K562 (cell line): ENCODE results near the gene CCDC78. TPM values are rescaled to one million over a fixed set of nuclear protein-coding genes. Genes with fewer than 3 reads are reported as not detected.

Source experiments
- CBX3 ChIP-seq, 2 experiments: IDR thresholded peaks; 1 replicate in 1 of 2; 2 replicates in 1 of 2; pipeline ENCODE4 v1.6.1; 2012; ENCODE audit warnings: inconsistent platforms in 2 of 2, low read length in 2 of 2, borderline replicate concordance in 1 of 2, control low read depth in 1 of 2
- CREB3 ChIP-seq: fragments of 450-650 bp; conservative IDR thresholded peaks from 2 replicates; pipeline ENCODE4 v1.6.1; 2016; ENCODE audit warnings: missing genetic modification characterization, low read depth, mild to moderate bottlenecking, missing compliant biosample characterization, moderate library complexity
- DNMT1 ChIP-seq: fragments of 450-650 bp; IDR thresholded peaks from 2 replicates; pipeline ENCODE4 v1.6.1; 2016; ENCODE audit warnings: antibody characterized with exemption, mild to moderate bottlenecking
- GTF2F1 ChIP-seq: IDR thresholded peaks from 2 replicates; pipeline ENCODE4 v1.6.1; 2011; ENCODE audit warnings: low read depth, low read length, improper control_type of control experiment
- HDAC1 ChIP-seq, 2 experiments: fragments of 450-650 bp; IDR thresholded peaks; 2 replicates each; pipeline ENCODE4 v1.6.1; 2016 to 2017; ENCODE audit warnings: inconsistent platforms in 1 of 2, mild to moderate bottlenecking in 1 of 2, moderate library complexity in 1 of 2
- KHSRP ChIP-seq: fragments of 450-650 bp; IDR thresholded peaks from 2 replicates; pipeline ENCODE4 v1.6.1; 2017
- NCOA2 ChIP-seq, 2 experiments: fragments of 450-650 bp; IDR thresholded peaks; 2 replicates each; pipeline ENCODE4 v1.6.1; 2018; ENCODE audit warnings: mild to moderate bottlenecking in 2 of 2, moderate library complexity in 1 of 2; ENCODE audit not compliant: partially characterized antibody in 2 of 2
- NCOA4 ChIP-seq: fragments of 450-650 bp; IDR thresholded peaks from 2 replicates; pipeline ENCODE4 v1.6.1; 2018; ENCODE audit warnings: mild to moderate bottlenecking; ENCODE audit not compliant: partially characterized antibody
- PCBP2 ChIP-seq: fragments of 200-400 bp; formaldehyde crosslinking; IDR thresholded peaks from 2 replicates; pipeline ENCODE4 v1.6.1; 2018; ENCODE audit warnings: low read length, low read depth, mild to moderate bottlenecking, moderate library complexity; ENCODE audit not compliant: poor library complexity, severe bottlenecking
- POLR2G ChIP-seq: fragments of 200-400 bp; formaldehyde crosslinking; IDR thresholded peaks from 2 replicates; pipeline ENCODE4 v1.6.1; 2017; ENCODE audit warnings: low read depth, mild to moderate bottlenecking, antibody characterized with exemption, low read length, moderate library complexity
- RBFOX2 ChIP-seq: fragments of 200-400 bp; formaldehyde crosslinking; IDR thresholded peaks from 2 replicates; pipeline ENCODE4 v1.6.1; 2017; ENCODE audit warnings: low read depth, mild to moderate bottlenecking, low read length, moderate library complexity
- RBM22 ChIP-seq: fragments of 200-400 bp; formaldehyde crosslinking; IDR thresholded peaks from 2 replicates; pipeline ENCODE4 v1.6.1; 2018; ENCODE audit warnings: low read length, low read depth; ENCODE audit not compliant: poor library complexity, severe bottlenecking
- RCOR1 ChIP-seq, 2 experiments: IDR thresholded peaks; 2 replicates each; pipeline ENCODE4 v1.6.1; 2012; ENCODE audit warnings: low read depth in 2 of 2, low read length in 2 of 2, borderline replicate concordance in 1 of 2, improper control_type of control experiment in 1 of 2
- SOX6 ChIP-seq: fragments of 450-650 bp; IDR thresholded peaks from 2 replicates; pipeline ENCODE4 v1.6.1; 2014; ENCODE audit warnings: mild to moderate bottlenecking
- TCF3 ChIP-seq: sonication (generic); formaldehyde crosslinking; IDR thresholded peaks from 2 replicates; pipeline ENCODE4 v1.4.0; 2020; ENCODE audit warnings: mild to moderate bottlenecking, missing genetic modification reagents
- TEAD1 ChIP-seq, 2 experiments: fragments of 450-650 bp in 1 of 2; sonication (generic) in 1 of 2; formaldehyde crosslinking; IDR thresholded peaks; 2 replicates each; pipeline versions ENCODE4 v1.4.0 to v1.8.0; 2020 to 2022; ENCODE audit warnings: mild to moderate bottlenecking in 2 of 2, missing genetic modification reagents in 1 of 2
- TSHZ1 ChIP-seq: fragments of 250-450 bp; sonication (Bioruptor Pico); IDR thresholded peaks from 2 replicates; pipeline ENCODE4 v1.4.0; 2020; ENCODE audit warnings: mild to moderate bottlenecking, moderate library complexity
- XRCC5 ChIP-seq: fragments of 200-400 bp; formaldehyde crosslinking; IDR thresholded peaks from 2 replicates; pipeline ENCODE4 v1.6.1; 2017; ENCODE audit warnings: low read depth, mild to moderate bottlenecking, low read length
- ZBTB34 ChIP-seq: fragments of 250-450 bp; sonication (Bioruptor Pico); IDR thresholded peaks from 2 replicates; pipeline ENCODE4 v1.8.0; 2021; ENCODE audit warnings: mild to moderate bottlenecking, moderate library complexity
- ZNF12 ChIP-seq: sonication (generic); formaldehyde crosslinking; IDR thresholded peaks from 2 replicates; pipeline ENCODE4 v1.4.0; 2020; ENCODE audit warnings: mild to moderate bottlenecking, missing genetic modification reagents
- ZNF175 ChIP-seq: fragments of 200-800 bp; sonication (Bioruptor generic); IDR thresholded peaks from 2 replicates; pipeline ENCODE4 v1.6.1; 2016; ENCODE audit warnings: low read depth, mild to moderate bottlenecking, missing genetic modification characterization, missing compliant biosample characterization
- ZNF764 ChIP-seq: fragments of 250-450 bp; sonication (Bioruptor Pico); IDR thresholded peaks from 2 replicates; pipeline ENCODE4 v1.4.0; 2020; ENCODE audit warnings: low read depth, mild to moderate bottlenecking, moderate library complexity
- ZNF780A ChIP-seq: fragments of 250-450 bp; sonication (Bioruptor Pico); IDR thresholded peaks from 2 replicates; pipeline ENCODE4 v1.5.0; 2021; ENCODE audit warnings: mild to moderate bottlenecking
- polyA plus RNA-seq, 8 experiments: library from polyadenylated mRNA; depleted of rRNA in 4 of 8; stranded (reverse) in 5 of 8; unstranded in 3 of 8; fragments of >200 nt; fragmentation: Nextera tagmentation in 2 of 8; fragmentation: Illumina TruSeq in 1 of 8; extraction: Ambion mirVana in 2 of 8; extraction: Trizol in 1 of 8; gene quantifications; 2 replicates each; pipeline versions ENCODE4 v1.2.1 to v1.2.3, GENCODE V29; 2011 to 2014; ENCODE audit warnings: inconsistent platforms in 1 of 8, missing spikeins in 1 of 8
- total RNA-seq, 7 experiments: library from RNA; depleted of rRNA in 6 of 7; stranded (reverse); fragments of >200 nt in 6 of 7; fragmentation: Illumina TruSeq in 2 of 7; extraction: Trizol in 2 of 7; gene quantifications; 2 replicates each; pipeline versions ENCODE4 v1.2.1 to v1.2.3, GENCODE V29; 2011 to 2021; ENCODE audit warnings: low replicate concordance in 1 of 7

The CCDC78 gene
- total and polyA plus RNA-seq, 9 of the 15 experiments (the other 6 are each of a cell fraction or from before 2014, with no cell fraction given) = 0.24 to 17.7 (median 2.9) TPM

GRCh38 chr16:681746-682427 lies 44.4 kb downstream of the CCDC78 start (continued):
- TF ChIP-seq RCOR1 (IDR thresholded peaks at IDR 0.05; ENCODE audit: borderline replicate concordance in 1 of 2, low read depth in 2 of 2, low read length in 2 of 2) = 0 out of 4 replicates have a peak, but pooled peaks of 1 of the 2 experiments have one; percentile 45
- no peak for TF ChIP-seq SOX6
- TF ChIP-seq ZNF175 = no peak
- 0 out of 4 replicates have a peak, but pooled peaks of 1 of the 2 experiments have one; percentile 6 for TF ChIP-seq TEAD1 (CRISPR knock-in tag; IDR thresholded peaks at IDR 0.05)
- peak; percentile 10; the same call in 1 of the 2 replicates for TF ChIP-seq POLR2G
- no peak for TF ChIP-seq NCOA2 (IDR thresholded peaks at IDR 0.05; ENCODE audit: partially characterized antibody in 2 of 2)
- no peak for TF ChIP-seq ZNF764 (CRISPR knock-in tag)
- TF ChIP-seq CREB3 (tag) = no peak
- no peak for TF ChIP-seq GTF2F1
- TF ChIP-seq RBM22 = no peak
- TF ChIP-seq TSHZ1 (CRISPR knock-in tag) = no peak
- TF ChIP-seq ZNF12 (CRISPR knock-in tag) = no peak
- no peak for TF ChIP-seq ZBTB34
- peak in 1 of 2 experiments; percentile 80; a peak in 1 of 3 replicates for TF ChIP-seq CBX3 (IDR thresholded peaks at IDR 0.05; ENCODE audit: borderline replicate concordance in 1 of 2, low read length in 2 of 2)
- no peak for TF ChIP-seq KHSRP
- peak; percentile 52 for TF ChIP-seq RBFOX2
- no peak for TF ChIP-seq DNMT1
- TF ChIP-seq PCBP2 = no peak
- TF ChIP-seq TCF3 (CRISPR knock-in tag) = no peak
- TF ChIP-seq HDAC1 (IDR thresholded peaks at IDR 0.05) = peak in 1 of 2 experiments; percentile 80; a peak in 2 of 4 replicates
- TF ChIP-seq ZNF780A (CRISPR knock-in tag) = no peak
- no peak for TF ChIP-seq XRCC5
- TF ChIP-seq NCOA4 = no peak
